Mesangial cell (primary cell): ENCODE results near the gene LANCL1. TPM values are rescaled to one million over a fixed set of nuclear protein-coding genes. Genes with fewer than 3 reads are reported as not detected.

Experiments used
- total RNA-seq: library from RNA; depleted of rRNA; stranded (reverse); fragments of >200 nt; gene quantifications from 2 replicates; pipeline ENCODE4 v1.2.3, GENCODE V29; 2015

The LANCL1 gene, protein sequence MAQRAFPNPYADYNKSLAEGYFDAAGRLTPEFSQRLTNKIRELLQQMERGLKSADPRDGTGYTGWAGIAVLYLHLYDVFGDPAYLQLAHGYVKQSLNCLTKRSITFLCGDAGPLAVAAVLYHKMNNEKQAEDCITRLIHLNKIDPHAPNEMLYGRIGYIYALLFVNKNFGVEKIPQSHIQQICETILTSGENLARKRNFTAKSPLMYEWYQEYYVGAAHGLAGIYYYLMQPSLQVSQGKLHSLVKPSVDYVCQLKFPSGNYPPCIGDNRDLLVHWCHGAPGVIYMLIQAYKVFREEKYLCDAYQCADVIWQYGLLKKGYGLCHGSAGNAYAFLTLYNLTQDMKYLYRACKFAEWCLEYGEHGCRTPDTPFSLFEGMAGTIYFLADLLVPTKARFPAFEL
- 20.5 and 36.8 TPM in 2 replicates for total RNA-seq

DNA sequence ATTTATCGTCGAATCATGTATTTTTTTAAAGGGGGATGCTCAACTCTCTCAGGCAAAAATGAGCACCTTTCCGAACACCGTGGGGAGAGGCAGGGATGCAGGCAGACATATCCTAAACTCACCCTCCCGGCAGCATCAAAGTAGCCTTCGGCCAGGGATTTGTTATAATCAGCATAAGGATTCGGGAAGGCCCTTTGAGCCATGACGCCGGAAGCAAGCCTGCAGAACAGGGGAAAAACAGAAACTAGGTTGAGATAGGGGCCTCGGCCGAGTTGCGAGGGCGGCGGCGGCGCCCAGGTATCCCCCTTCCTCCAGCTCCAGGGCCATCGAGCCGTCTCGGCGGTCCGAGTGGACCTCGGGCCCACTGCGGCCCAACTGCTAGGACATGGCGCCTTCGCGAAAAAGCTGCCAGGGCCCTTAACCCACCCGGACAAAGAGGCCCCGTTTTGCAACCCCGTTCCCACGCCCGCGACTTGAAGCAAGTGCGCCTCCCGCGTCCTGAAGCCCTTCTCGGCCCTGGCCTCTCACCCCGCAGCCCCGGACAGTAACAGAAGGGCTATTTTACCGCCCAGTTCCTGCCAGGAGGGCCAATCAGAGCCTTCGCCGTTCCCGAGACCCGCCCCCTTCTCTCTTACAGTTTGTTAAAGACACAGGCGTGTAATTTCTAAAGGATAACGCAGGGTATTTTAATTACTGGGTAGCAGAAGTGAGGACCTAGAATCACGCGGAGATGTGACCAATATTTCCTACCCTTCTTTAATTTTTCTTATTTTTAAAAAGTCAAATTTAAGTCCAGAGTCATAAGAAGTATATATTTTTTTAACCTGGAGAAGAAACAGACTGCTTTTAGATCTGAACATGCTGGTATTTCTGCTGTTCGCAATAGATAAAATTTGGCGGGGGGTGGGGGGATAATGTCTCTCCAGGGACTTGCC is at the start of gene LANCL1:
TSS of gene LANCL1 (minus strand) at position 566 of the 935 bp plus-strand sequence. CDS start at position 203, 363 bp downstream.

Other genes with a start within 250 kb of the LANCL1 start
- gene MYL1, start 161.6 kb downstream of the LANCL1 start, total RNA-seq = 0.13 TPM in 1 of 2 replicates, not detected in the other
- 1.3 and 4.8 TPM in 2 replicates for gene CPS1, start 79.8 kb upstream of the LANCL1 start, total RNA-seq